Gastrocnemius medialis (tissue), 4 donors: ENCODE measurements around the gene RPEL1. TPM values are rescaled to one million over a fixed set of nuclear protein-coding genes. Genes with fewer than 3 reads are reported as not detected.
"Not testable (repeated sequence)": the region's sequence is repeated elsewhere in the genome, so short reads cannot be mapped to it uniquely, and the experiment has no call there.

Experiments used
- ATAC-seq, 2 donors: fragments of 150-250 bp; one replicate each; pipeline ENCODE4 v1.9.1; 2016
- DNase-seq, 2 donors: peaks; one replicate each; pipeline ENCODE4 v3.0.0-alpha.2; 2019
- H3K27ac ChIP-seq, 4 donors: fragments of 200-600 bp; sonication (generic); 1 replicate in 1 of 4; 2 replicates in 3 of 4; pipeline ENCODE4 v1.5.1; 2016 to 2018; ENCODE audit warnings: mild to moderate bottlenecking in 2 of 4, moderate library complexity in 1 of 4
- H3K27me3 ChIP-seq, 3 donors: fragments of 200-600 bp; sonication (generic) in 2 of 3; 1 replicate in 1 of 3; 2 replicates in 2 of 3; pipeline versions ENCODE4 v1.5.1 to v1.6.0; 2016 to 2019; ENCODE audit warnings: mild to moderate bottlenecking in 1 of 3, moderate library complexity in 1 of 3
- H3K36me3 ChIP-seq, 2 donors: fragments of 200-600 bp; sonication (generic) in 1 of 2; one replicate each; pipeline ENCODE4 v1.5.1; 2017 to 2018
- H3K4me1 ChIP-seq, 2 donors: fragments of 200-600 bp; sonication (generic) in 1 of 2; one replicate each; pipeline ENCODE4 v1.5.1; 2016 to 2017; ENCODE audit warnings: mild to moderate bottlenecking in 2 of 2
- H3K4me3 ChIP-seq, 4 donors: fragments of 200-600 bp; sonication (generic) in 3 of 4; 1 replicate in 1 of 4; 2 replicates in 3 of 4; pipeline ENCODE4 v1.5.1; 2016 to 2019; ENCODE audit warnings: mild to moderate bottlenecking in 2 of 4
- H3K9me3 ChIP-seq, 3 donors: fragments of 200-600 bp; sonication (generic) in 2 of 3; 1 replicate in 1 of 3; 2 replicates in 2 of 3; pipeline ENCODE4 v1.5.1; 2016 to 2019
- POLR2A ChIP-seq, 2 donors: fragments of 450-650 bp; IDR thresholded peaks; one replicate each; pipeline ENCODE4 v1.6.1; 2017; ENCODE audit warnings: antibody characterized with exemption in 2 of 2, mild to moderate bottlenecking in 2 of 2, moderate library complexity in 2 of 2
- in situ Hi-C, 4 donors: fragments of 200-750 bp; cut with MboI; loops; one replicate each; pipeline versions ENCODE4 v1.15.0 to v1.8.0; 2017; ENCODE audit warnings: low sequenced_read_pairs in 4 of 4
- intact Hi-C: fragments of 100-400 bp; cut with DNase I; formaldehyde crosslinking; loops from one replicate; pipeline ENCODE4 v1.15.1; 2023; ENCODE audit warnings: low total_unique reads
- total RNA-seq, 4 donors: library from RNA; depleted of rRNA; stranded (reverse); fragments of >200 nt; gene quantifications; one replicate each; pipeline versions ENCODE4 v1.1.0 to v1.2.3, GENCODE V29; 2016
- TF ChIP-seq, protein P1 (sequence below), 5 experiments: fragments of 450-650 bp in 3 of 5; fragments of 200-600 bp in 2 of 5; sonication (generic) in 2 of 5; IDR thresholded peaks in 4 of 5; conservative IDR thresholded peaks in 1 of 5; 1 replicate in 4 of 5; 2 replicates in 1 of 5; pipeline ENCODE4 v1.5.1; 2016 to 2019; ENCODE audit warnings: antibody characterized with exemption in 5 of 5, mild to moderate bottlenecking in 3 of 5, moderate library complexity in 3 of 5

RPEL1 gene
- total RNA-seq, 4 donors from 2014 or later, result not detected

DNA sequence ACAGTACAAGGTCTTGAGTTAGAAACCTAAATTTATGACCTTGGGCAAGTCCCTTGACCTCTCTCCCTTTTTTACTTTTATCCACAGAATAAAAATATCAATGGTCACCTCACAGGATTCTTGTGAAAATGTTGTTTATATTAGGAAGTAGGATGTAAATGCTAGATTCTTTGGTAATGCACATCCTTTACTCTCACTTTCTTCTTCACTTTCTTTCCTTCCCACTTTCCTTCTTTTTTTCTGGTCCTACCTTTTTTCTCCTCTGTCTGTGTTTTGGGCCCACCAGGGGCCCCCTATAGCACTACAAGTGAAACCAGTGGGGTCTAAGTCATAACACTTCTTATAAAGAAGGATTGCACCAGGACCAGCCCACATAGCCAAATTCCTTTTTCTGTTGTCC is 12.1 kb downstream of the RPEL1 start:
- Histone ChIP-seq H3K9me3 (no peaks in the 10 kb centered on the region), H3K27ac (no peak overlapping the region), H3K36me3 (no peaks in the 10 kb centered on the region), H3K27me3 (no peaks in the 10 kb centered on the region), H3K4me1 (no peaks in the 10 kb centered on the region), H3K4me3 (no peak overlapping the region)
- no peak for TF ChIP-seq POLR2A (IDR thresholded peaks at IDR 0.05)
- TF ChIP-seq, protein P1, sequence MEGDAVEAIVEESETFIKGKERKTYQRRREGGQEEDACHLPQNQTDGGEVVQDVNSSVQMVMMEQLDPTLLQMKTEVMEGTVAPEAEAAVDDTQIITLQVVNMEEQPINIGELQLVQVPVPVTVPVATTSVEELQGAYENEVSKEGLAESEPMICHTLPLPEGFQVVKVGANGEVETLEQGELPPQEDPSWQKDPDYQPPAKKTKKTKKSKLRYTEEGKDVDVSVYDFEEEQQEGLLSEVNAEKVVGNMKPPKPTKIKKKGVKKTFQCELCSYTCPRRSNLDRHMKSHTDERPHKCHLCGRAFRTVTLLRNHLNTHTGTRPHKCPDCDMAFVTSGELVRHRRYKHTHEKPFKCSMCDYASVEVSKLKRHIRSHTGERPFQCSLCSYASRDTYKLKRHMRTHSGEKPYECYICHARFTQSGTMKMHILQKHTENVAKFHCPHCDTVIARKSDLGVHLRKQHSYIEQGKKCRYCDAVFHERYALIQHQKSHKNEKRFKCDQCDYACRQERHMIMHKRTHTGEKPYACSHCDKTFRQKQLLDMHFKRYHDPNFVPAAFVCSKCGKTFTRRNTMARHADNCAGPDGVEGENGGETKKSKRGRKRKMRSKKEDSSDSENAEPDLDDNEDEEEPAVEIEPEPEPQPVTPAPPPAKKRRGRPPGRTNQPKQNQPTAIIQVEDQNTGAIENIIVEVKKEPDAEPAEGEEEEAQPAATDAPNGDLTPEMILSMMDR (IDR thresholded peaks at IDR 0.05 in 4 of 5, conservative IDR thresholded peaks at IDR 0.05 in 1 of 5), result no peak
- no peak for DNase-seq
- in situ Hi-C loops (no loop called here), intact Hi-C loops (no loop called here)
- ATAC-seq, result no peak

DNA sequence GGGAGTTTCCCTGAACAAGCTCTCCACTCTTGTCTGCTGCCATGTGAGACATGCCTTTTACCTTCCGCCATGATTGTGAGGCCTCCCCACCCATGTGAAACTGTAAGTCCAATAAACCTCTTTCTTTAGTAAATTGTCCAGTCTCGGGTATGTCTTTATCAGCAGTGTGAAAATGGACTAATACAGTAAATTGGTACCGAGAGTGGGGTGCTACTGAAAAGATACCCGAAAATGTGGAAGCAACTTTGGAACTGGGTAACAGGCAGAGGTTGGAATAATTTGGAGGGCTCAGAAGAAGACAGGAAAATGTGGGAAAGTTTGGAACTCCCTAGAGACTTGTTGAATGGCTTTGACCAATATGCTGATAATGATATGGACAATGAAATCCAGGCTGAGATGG is 13.2 kb downstream of the RPEL1 start:
- H3K4me3 ChIP-seq, H3K27ac ChIP-seq, H3K36me3 ChIP-seq, H3K27me3 ChIP-seq, intact Hi-C loops, in situ Hi-C loops, ATAC-seq, DNase-seq, H3K4me1 ChIP-seq, H3K9me3 ChIP-seq: not testable (repeated sequence)

DNA sequence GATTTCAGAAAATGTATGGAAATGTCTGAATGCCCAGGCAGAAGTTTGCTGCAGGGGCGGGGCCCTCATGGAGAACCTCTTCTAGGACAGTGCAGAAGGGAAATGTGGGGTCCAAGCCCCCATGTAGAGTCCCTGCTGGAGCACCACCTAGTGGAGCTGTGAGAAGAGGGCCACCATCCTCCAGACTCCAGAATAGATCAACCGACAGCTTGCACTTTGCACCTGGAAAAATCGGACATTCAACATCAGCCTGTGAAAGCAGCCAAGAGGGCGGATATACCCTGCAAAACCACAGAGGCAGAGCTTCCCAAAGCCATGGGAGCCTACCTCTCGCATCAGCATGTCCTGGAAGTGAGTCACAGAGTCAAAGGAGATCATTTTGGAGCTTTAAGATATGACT is 14.3 kb downstream of the RPEL1 start:
- in situ Hi-C loops (no loop called here), intact Hi-C loops (no loop called here)
- TF ChIP-seq, protein P1 (IDR thresholded peaks at IDR 0.05 in 4 of 5, conservative IDR thresholded peaks at IDR 0.05 in 1 of 5), result no peak

DNA sequence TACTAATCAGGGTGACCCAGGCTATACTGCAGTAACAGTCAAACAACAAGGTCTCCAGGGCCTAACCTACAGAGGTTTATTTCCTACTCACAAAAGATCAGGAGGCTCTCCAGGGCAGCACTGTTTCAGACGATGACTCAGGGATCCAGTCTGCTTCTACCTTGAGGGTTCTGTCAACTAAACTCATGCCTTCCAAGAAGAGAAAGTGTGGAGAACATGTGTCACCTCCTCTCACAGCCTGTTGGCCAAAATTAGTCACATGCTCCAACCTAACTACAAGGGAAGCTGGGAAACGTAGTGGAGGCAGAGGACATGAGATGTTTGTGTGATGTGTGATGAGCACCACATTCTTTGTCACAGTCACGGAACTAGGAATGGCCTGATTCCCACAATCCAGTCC is 16.5 kb downstream of the RPEL1 start:
- intact Hi-C loops, result no loop called here
- Histone ChIP-seq H3K36me3 (no peaks in the 10 kb centered on the region), H3K9me3 (no peaks in the 10 kb centered on the region), H3K27ac (no peak overlapping the region), H3K4me3 (no peak overlapping the region), H3K4me1 (no peaks in the 10 kb centered on the region), H3K27me3 (peaks cover 0 to 4% (median 2%) of the 10 kb centered on the region in 3 donors)
- ATAC-seq (no peak), DNase-seq (no peak)
- TF ChIP-seq, protein P1 (IDR thresholded peaks at IDR 0.05 in 4 of 5, conservative IDR thresholded peaks at IDR 0.05 in 1 of 5), result no peak
- TF ChIP-seq POLR2A (IDR thresholded peaks at IDR 0.05), result no peak
- in situ Hi-C loops, result no loop called here

More for the DNA sequence above, 14.3 kb downstream of the RPEL1 start:
- H3K4me3 ChIP-seq, result no peak overlapping the region
- ATAC-seq, result no peak
- no peaks in the 10 kb centered on the region for H3K36me3 ChIP-seq
- H3K4me1 ChIP-seq, result no peaks in the 10 kb centered on the region
- H3K27me3 ChIP-seq, result peaks cover 0 to 4% (median 0%) of the 10 kb centered on the region in 3 donors
- no peak overlapping the region for H3K27ac ChIP-seq
- no peaks in the 10 kb centered on the region for H3K9me3 ChIP-seq
- DNase-seq, result no peak

DNA sequence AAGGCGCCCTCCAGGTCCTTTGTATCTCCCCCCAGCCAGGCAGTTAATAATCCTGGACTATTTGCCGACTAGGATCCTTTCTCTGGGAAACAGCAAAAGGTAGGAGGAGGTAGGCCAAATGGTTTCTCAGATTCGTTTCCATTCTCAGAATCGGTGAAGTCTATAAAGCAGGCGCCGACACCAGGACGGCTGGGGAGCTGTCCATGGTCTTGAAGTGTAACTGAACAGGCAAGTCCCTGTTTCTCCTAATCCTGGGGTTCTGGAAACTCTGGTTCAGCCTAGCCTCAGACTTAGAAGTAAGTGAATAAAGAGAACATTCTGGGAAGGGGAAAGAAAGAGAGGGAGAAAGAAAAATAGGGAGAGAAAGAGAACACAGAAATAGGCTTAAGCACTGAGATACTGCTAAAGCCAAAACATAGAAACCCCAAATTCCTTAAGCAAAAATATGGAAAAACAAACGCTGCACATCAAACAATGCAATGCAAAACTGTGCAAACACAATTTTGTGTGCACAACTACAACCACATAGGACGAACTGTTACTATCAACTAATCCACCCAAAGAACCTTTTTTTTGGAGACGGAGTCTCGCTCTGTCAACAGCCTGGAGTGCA is 20.1 kb downstream of the RPEL1 start:
- no peak for ATAC-seq
- H3K27me3 ChIP-seq, result peaks cover 0 to 4% (median 2%) of the 10 kb centered on the region in 3 donors
- no peak overlapping the region for H3K27ac ChIP-seq
- DNase-seq, result no peak
- H3K4me3 ChIP-seq, result no peak overlapping the region
- no peaks in the 10 kb centered on the region for H3K36me3 ChIP-seq
- no peaks in the 10 kb centered on the region for H3K9me3 ChIP-seq
- TF ChIP-seq, protein P1 (IDR thresholded peaks at IDR 0.05 in 4 of 5, conservative IDR thresholded peaks at IDR 0.05 in 1 of 5), result no peak
- in situ Hi-C loops (no loop called here), intact Hi-C loops (no loop called here)
- H3K4me1 ChIP-seq, result no peaks in the 10 kb centered on the region
